Measurements from ENCODE around the gene CD300LF. TPM values are rescaled to one million over a fixed set of nuclear protein-coding genes. Genes with fewer than 3 reads are reported as not detected.
A peak's percentile ranks its signal among the peaks of the same experiment; 100 is the strongest.

Gene CD300LF
- total and polyA plus RNA-seq, 12 donors = 0.33 to 6.3 (median 1.3) TPM; not detected in 1

GRCh38 chr17:74757502-74757901, 44.8 kb upstream of the CD300LF start:
- H3K4me3 ChIP-seq = no peak overlapping the region
- 62 to 92% (median 79%) methylated on average over 2 to 3 of the region's 3 CpGs for WGBS, 4 donors
- peak in 4 of 7 donors; percentile 53 to 76 (median 70) for DNase-seq
- TF ChIP-seq POLR2A (IDR thresholded peaks at IDR 0.05) (no peak), CTCF (IDR thresholded peaks at IDR 0.05) (no peak)
- H3K36me3 ChIP-seq (replicated peaks in 1 of 2) = no peaks in the 10 kb centered on the region
- intact Hi-C loops (cut with DNase I) = no loop called here
- H3K4me1 ChIP-seq (replicated peaks in 1 of 2) = peaks cover 46 to 63% of the 10 kb centered on the region in 2 donors
- H3K9me3 ChIP-seq (replicated peaks in 1 of 3) = no peaks in the 10 kb centered on the region
- H3K27ac ChIP-seq = peak overlapping the region; percentile 31 to 83 (median 75)
- H3K27me3 ChIP-seq = no peaks in the 10 kb centered on the region

- no peaks in the 10 kb centered on the region for H3K27me3 ChIP-seq
- H3K27ac ChIP-seq = peak overlapping the region in 4 of 5 donors; percentile 31 to 83 (median 76)
- DNase-seq = no peak
- intact Hi-C loops (cut with DNase I) = no loop called here
- WGBS, 4 donors = 69 to 86% (median 80%) methylated on average over 3 of the region's 3 CpGs; no CpG with 5 or more reads in 1 of the 4 donors
- H3K4me1 ChIP-seq (replicated peaks in 1 of 2) = peaks cover 52 to 63% of the 10 kb centered on the region in 2 donors
- no peak overlapping the region for H3K4me3 ChIP-seq
- H3K9me3 ChIP-seq (replicated peaks in 1 of 3) = no peaks in the 10 kb centered on the region
- TF ChIP-seq CTCF (IDR thresholded peaks at IDR 0.05) = no peak
- no peak for TF ChIP-seq POLR2A (IDR thresholded peaks at IDR 0.05)
- no peaks in the 10 kb centered on the region for H3K36me3 ChIP-seq (replicated peaks in 1 of 2)
Observed at GRCh38 chr17:74756891-74757290, 44.2 kb upstream of the CD300LF start.

GRCh38 chr17:74755533-74755932, 42.8 kb upstream of the CD300LF start:
- Histone ChIP-seq H3K27me3 (no peaks in the 10 kb centered on the region), H3K27ac (no peak overlapping the region), H3K9me3 (replicated peaks in 1 of 3) (no peaks in the 10 kb centered on the region), H3K36me3 (replicated peaks in 1 of 2) (no peaks in the 10 kb centered on the region), H3K4me3 (no peak overlapping the region), H3K4me1 (replicated peaks in 1 of 2) (peaks cover 54 to 66% of the 10 kb centered on the region in 2 donors)
- WGBS, 4 donors = 85 to 97% (median 89%) methylated on average over 8 of the region's 8 CpGs
- intact Hi-C loops (cut with DNase I) = no loop called here
- no peak for TF ChIP-seq CTCF (IDR thresholded peaks at IDR 0.05)
- no peak for TF ChIP-seq POLR2A (IDR thresholded peaks at IDR 0.05)
- DNase-seq = no peak

- Histone ChIP-seq H3K27ac (no peak overlapping the region), H3K36me3 (replicated peaks in 1 of 2) (no peaks in the 10 kb centered on the region), H3K4me3 (no peak overlapping the region), H3K4me1 (replicated peaks in 1 of 2) (peaks cover 46 to 66% of the 10 kb centered on the region in 2 donors), H3K9me3 (replicated peaks in 1 of 3) (no peaks in the 10 kb centered on the region), H3K27me3 (no peaks in the 10 kb centered on the region)
- intact Hi-C loops (cut with DNase I) = no loop called here
- no peak for DNase-seq
- 91 to 100% (median 95%) methylated on average over 1 to 3 of the region's 3 CpGs for WGBS, 4 donors
- TF ChIP-seq CTCF (IDR thresholded peaks at IDR 0.05) (no peak), POLR2A (IDR thresholded peaks at IDR 0.05) (no peak)
Observed at GRCh38 chr17:74754832-74755231, 42.1 kb upstream of the CD300LF start.
